ENCODE measurements around the gene ALOX15.

- TF ChIP-seq POLR2AphosphoS5 (IDR thresholded peaks at IDR 0.05; ENCODE audit: low read depth, low read length) (no peak), POLR2A (IDR thresholded peaks at IDR 0.05; ENCODE audit: low read depth, low read length) (no peak), TAF1 (IDR thresholded peaks at IDR 0.05; ENCODE audit: borderline replicate concordance, low read depth, low read length) (no peak)
Observed at GRCh38 chr17:4602041-4602440, 39.4 kb downstream of the ALOX15 start.
